Adrenal gland (tissue), 5 donors: ENCODE results near the gene GPR157.

Experiments
- POLR2A ChIP-seq, 2 donors: fragments of 450-650 bp; IDR thresholded peaks; one replicate each; pipeline ENCODE4 v1.6.1; 2017; ENCODE audit warnings: antibody characterized with exemption in 2 of 2, mild to moderate bottlenecking in 2 of 2, moderate library complexity in 1 of 2
- TF ChIP-seq, protein P1 (sequence below), 6 experiments: fragments of 450-650 bp in 4 of 6; fragments of 200-600 bp in 2 of 6; sonication (generic) in 1 of 6; IDR thresholded peaks; 1 replicate in 5 of 6; 2 replicates in 1 of 6; pipeline versions ENCODE4 v1.5.1 to v1.8.0; 2016 to 2021; ENCODE audit warnings: antibody characterized with exemption in 6 of 6, mild to moderate bottlenecking in 2 of 6, moderate library complexity in 1 of 6
- donor health status: DM: no; HTN: no; CAD: no.

- TF ChIP-seq POLR2A (IDR thresholded peaks at IDR 0.05) = no peak
- TF ChIP-seq, protein P1, sequence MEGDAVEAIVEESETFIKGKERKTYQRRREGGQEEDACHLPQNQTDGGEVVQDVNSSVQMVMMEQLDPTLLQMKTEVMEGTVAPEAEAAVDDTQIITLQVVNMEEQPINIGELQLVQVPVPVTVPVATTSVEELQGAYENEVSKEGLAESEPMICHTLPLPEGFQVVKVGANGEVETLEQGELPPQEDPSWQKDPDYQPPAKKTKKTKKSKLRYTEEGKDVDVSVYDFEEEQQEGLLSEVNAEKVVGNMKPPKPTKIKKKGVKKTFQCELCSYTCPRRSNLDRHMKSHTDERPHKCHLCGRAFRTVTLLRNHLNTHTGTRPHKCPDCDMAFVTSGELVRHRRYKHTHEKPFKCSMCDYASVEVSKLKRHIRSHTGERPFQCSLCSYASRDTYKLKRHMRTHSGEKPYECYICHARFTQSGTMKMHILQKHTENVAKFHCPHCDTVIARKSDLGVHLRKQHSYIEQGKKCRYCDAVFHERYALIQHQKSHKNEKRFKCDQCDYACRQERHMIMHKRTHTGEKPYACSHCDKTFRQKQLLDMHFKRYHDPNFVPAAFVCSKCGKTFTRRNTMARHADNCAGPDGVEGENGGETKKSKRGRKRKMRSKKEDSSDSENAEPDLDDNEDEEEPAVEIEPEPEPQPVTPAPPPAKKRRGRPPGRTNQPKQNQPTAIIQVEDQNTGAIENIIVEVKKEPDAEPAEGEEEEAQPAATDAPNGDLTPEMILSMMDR (IDR thresholded peaks at IDR 0.05) = no peak
Measured at GRCh38 chr1:9106286-9106685, 22.6 kb downstream of the GPR157 start.
